HG03039 (cell line): ENCODE measurements around the gene AHI1.

Experiments used
- ATAC-seq: cut with Tn5 transposase; IDR thresholded peaks from one replicate; pipeline ENCODE4 v1.9.1; 2021; ENCODE audit warnings: mild to moderate bottlenecking, moderate library complexity; ENCODE audit not compliant: unreplicated experiment

The AHI1 gene

GRCh38 chr6:135304883-135305282 lies 192.7 kb downstream of the AHI1 start:
- ATAC-seq, result no peak

GRCh38 chr6:135301304-135301703 lies 196.2 kb downstream of the AHI1 start:
- ATAC-seq, result no peak

GRCh38 chr6:135300576-135300975 lies 197.0 kb downstream of the AHI1 start:
- no peak for ATAC-seq

- ATAC-seq, result no peak
Measured at GRCh38 chr6:135299256-135299655, 198.3 kb downstream of the AHI1 start.

GRCh38 chr6:135298455-135298854 lies 199.1 kb downstream of the AHI1 start:
- ATAC-seq, result no peak

- no peak for ATAC-seq
Measured at GRCh38 chr6:135296715-135297114, 200.8 kb downstream of the AHI1 start.

GRCh38 chr6:135295085-135295484 lies 202.5 kb downstream of the AHI1 start:
- no peak for ATAC-seq

GRCh38 chr6:135291288-135292076 lies 206.1 kb downstream of the AHI1 start:
- no peak for ATAC-seq

- ATAC-seq, result no peak
Measured at GRCh38 chr6:135289816-135290215, 207.7 kb downstream of the AHI1 start.

- no peak for ATAC-seq
Measured at GRCh38 chr6:135286962-135287538, 210.5 kb downstream of the AHI1 start.

- ATAC-seq, result no peak
Measured at GRCh38 chr6:135285165-135285564, 212.4 kb downstream of the AHI1 start.

GRCh38 chr6:135283926-135284325 lies 213.6 kb downstream of the AHI1 start:
- no peak for ATAC-seq

GRCh38 chr6:135282395-135282794 lies 215.1 kb downstream of the AHI1 start:
- no peak for ATAC-seq

GRCh38 chr6:135281964-135282363 lies 215.6 kb downstream of the AHI1 start:
- no peak for ATAC-seq

GRCh38 chr6:135281227-135281626 lies 216.3 kb downstream of the AHI1 start:
- ATAC-seq, result no peak

- ATAC-seq, result no peak
Measured at GRCh38 chr6:135280375-135281136, 217.0 kb downstream of the AHI1 start.

- ATAC-seq, result no peak
Measured at GRCh38 chr6:135277422-135277821, 220.1 kb downstream of the AHI1 start.

GRCh38 chr6:135274561-135275293 lies 222.8 kb downstream of the AHI1 start:
- ATAC-seq, result no peak

- no peak for ATAC-seq
Measured at GRCh38 chr6:135271626-135272025, 225.9 kb downstream of the AHI1 start.

- ATAC-seq, result no peak
Measured at GRCh38 chr6:135270676-135271536, 226.6 kb downstream of the AHI1 start.
